IMR-90 (cell line): ENCODE data around the gene KCNQ1. TPM values are rescaled to one million over a fixed set of nuclear protein-coding genes. Genes with fewer than 3 reads are reported as not detected.

Experiments used
- ATAC-seq: fragments of 200-7000 bp; cut with Tn5 transposase; 2 replicates; pipeline ENCODE4 v1.9.1; 2020; ENCODE audit warnings: low read depth, mild to moderate bottlenecking, moderate library complexity
- BruUV-seq: library from RNA; stranded (reverse); fragments of 400-500 nt; replicated peaks from 2 replicates; lab custom pipeline; 2021; lab: Mats Ljungman, UMichigan
- CTCF ChIA-PET: fragments of 300-600 bp; formaldehyde crosslinking; extraction: SDS; loops from one replicate; lab custom pipeline; 2021; ENCODE audit warnings: antibody characterized with exemption; lab: Yijun Ruan, JAX
- POLR2A ChIA-PET: fragments of 300-600 bp; sonication (Branson Sonifier 250); formaldehyde crosslinking; loops from one replicate; lab custom pipeline; 2022; ENCODE audit warnings: antibody characterized with exemption; ENCODE audit not compliant: unreplicated experiment; lab: Charles Lee
- DNase-seq: peaks from one replicate; pipeline ENCODE4 v3.0.0; 2013
- H2AFZ ChIP-seq: replicated peaks from 2 replicates; pipeline ENCODE3; 2013; ENCODE audit warnings: low read length, mild to moderate bottlenecking; ENCODE audit not compliant: poor library complexity
- H2AK5ac ChIP-seq: 2 replicates; pipeline ENCODE4 v1.6.1; 2013; ENCODE audit warnings: low read depth, low read length, inconsistent platforms
- H2AK9ac ChIP-seq: replicated peaks from 2 replicates; pipeline ENCODE3; 2013; ENCODE audit warnings: mild to moderate bottlenecking, low read depth, low read length, moderate library complexity; ENCODE audit not compliant: poor library complexity
- H2BK120ac ChIP-seq: 2 replicates; pipeline ENCODE4 v1.6.1; 2013; ENCODE audit warnings: low read depth, low read length, inconsistent platforms
- H2BK15ac ChIP-seq: 3 replicates; pipeline ENCODE4 v1.6.1; 2013; ENCODE audit warnings: low read depth, low read length, inconsistent platforms
- H2BK20ac ChIP-seq: 2 replicates; pipeline ENCODE4 v1.6.1; 2013; ENCODE audit warnings: low read depth, mild to moderate bottlenecking, inconsistent platforms, low read length, moderate library complexity
- H2BK5ac ChIP-seq: 2 replicates; pipeline ENCODE4 v1.6.1; 2013; ENCODE audit warnings: mild to moderate bottlenecking, low read depth, low read length, inconsistent platforms; ENCODE audit not compliant: poor library complexity, severe bottlenecking
- H3K14ac ChIP-seq: replicated peaks from 2 replicates; pipeline ENCODE4 v1.6.1; 2013; ENCODE audit warnings: low read depth, low read length, inconsistent platforms
- H3K18ac ChIP-seq: 2 replicates; pipeline ENCODE4 v1.6.1; 2013; ENCODE audit warnings: low read depth, low read length, control low read depth
- H3K23ac ChIP-seq: 2 replicates; pipeline ENCODE4 v1.6.1; 2013; ENCODE audit warnings: low read depth, low read length, inconsistent platforms
- H3K27ac ChIP-seq: 2 replicates; pipeline ENCODE4 v1.5.1; 2013; ENCODE audit warnings: mild to moderate bottlenecking, control low read depth, low read length; ENCODE audit not compliant: insufficient read depth
- H3K27me3 ChIP-seq: 2 replicates; pipeline ENCODE4 v1.6.1; 2013; ENCODE audit warnings: low read length; ENCODE audit not compliant: control insufficient read depth, insufficient read depth
- H3K36me3 ChIP-seq: 2 replicates; pipeline ENCODE4 v1.6.1; 2013; ENCODE audit warnings: low read length, mixed read lengths; ENCODE audit not compliant: control insufficient read depth, insufficient read depth
- H3K4ac ChIP-seq: 2 replicates; pipeline ENCODE4 v1.6.1; 2013; ENCODE audit warnings: low read depth, low read length, inconsistent platforms
- H3K4me1 ChIP-seq: 2 replicates; pipeline ENCODE4 v1.6.1; 2013; ENCODE audit warnings: low read length, mixed read lengths; ENCODE audit not compliant: control insufficient read depth, insufficient read depth
- H3K4me2 ChIP-seq: 2 replicates; pipeline ENCODE4 v1.6.1; 2013; ENCODE audit warnings: low read depth, mild to moderate bottlenecking, control low read depth, low read length, moderate library complexity
- H3K4me3 ChIP-seq: 2 replicates; pipeline ENCODE4 v1.5.1; 2013; ENCODE audit warnings: low read depth, mild to moderate bottlenecking, control low read depth, low read length, moderate library complexity; ENCODE audit not compliant: insufficient read depth
- H3K56ac ChIP-seq: 2 replicates; pipeline ENCODE4 v1.6.1; 2013; ENCODE audit warnings: low read length, inconsistent platforms; ENCODE audit not compliant: insufficient read depth; ENCODE audit errors: extremely low read depth
- H3K79me1 ChIP-seq, 2 experiments: 2 replicates each; pipeline ENCODE4 v1.6.1; 2013; ENCODE audit warnings: low read length in 2 of 2, inconsistent platforms in 1 of 2, low read depth in 1 of 2
- H3K9ac ChIP-seq: 2 replicates; pipeline ENCODE4 v1.6.1; 2013; ENCODE audit warnings: low read depth, low read length, control low read depth
- H3K9me1 ChIP-seq: 2 replicates; pipeline ENCODE4 v1.6.1; 2013; ENCODE audit warnings: low read length, inconsistent platforms; ENCODE audit not compliant: insufficient read depth
- H3K9me3 ChIP-seq: 2 replicates; pipeline ENCODE4 v1.6.1; 2013; ENCODE audit warnings: low read length; ENCODE audit not compliant: control insufficient read depth, insufficient read depth
- H4K20me1 ChIP-seq: 2 replicates; pipeline ENCODE4 v1.6.1; 2013; ENCODE audit warnings: low read length, inconsistent platforms; ENCODE audit not compliant: insufficient read depth
- H4K5ac ChIP-seq: 2 replicates; pipeline ENCODE4 v1.6.1; 2013; ENCODE audit warnings: mild to moderate bottlenecking, low read depth, low read length, control low read depth
- H4K8ac ChIP-seq, 2 experiments: 2 replicates each; pipeline ENCODE4 v1.6.1; 2013; ENCODE audit warnings: low read depth in 2 of 2, low read length in 2 of 2, control low read depth in 1 of 2, inconsistent platforms in 1 of 2
- H4K91ac ChIP-seq: 2 replicates; pipeline ENCODE4 v1.6.1; 2013; ENCODE audit warnings: low read depth, low read length, inconsistent platforms; ENCODE audit not compliant: insufficient read depth
- BHLHE40 ChIP-seq: fragments of 150-350 bp; IDR thresholded peaks from 2 replicates; pipeline ENCODE4 v1.6.1; 2016; ENCODE audit warnings: mild to moderate bottlenecking, low read depth, low read length
- CEBPB ChIP-seq: IDR thresholded peaks from 2 replicates; pipeline ENCODE4 v1.6.1; 2012; ENCODE audit warnings: low read depth, low read length, improper control_type of control experiment
- CHD1 ChIP-seq: IDR thresholded peaks from 2 replicates; pipeline ENCODE4 v1.6.1; 2012; ENCODE audit warnings: low read depth, low read length, improper control_type of control experiment
- CTCF ChIP-seq: conservative IDR thresholded peaks from 2 replicates; pipeline ENCODE4 v1.5.1; 2012; ENCODE audit warnings: mild to moderate bottlenecking, low read depth, low read length, improper control_type of control experiment
- ELK1 ChIP-seq: fragments of 150-350 bp; IDR thresholded peaks from 2 replicates; pipeline ENCODE4 v1.6.1; 2016; ENCODE audit warnings: low read depth, mild to moderate bottlenecking, low read length, moderate library complexity, borderline replicate concordance
- FOS ChIP-seq: fragments of 150-350 bp; IDR thresholded peaks from 2 replicates; pipeline ENCODE4 v1.6.1; 2016; ENCODE audit warnings: low read depth, low read length
- MAFK ChIP-seq: IDR thresholded peaks from 2 replicates; pipeline ENCODE4 v1.6.1; 2012; ENCODE audit warnings: low read depth, low read length, improper control_type of control experiment
- MAZ ChIP-seq: IDR thresholded peaks from 2 replicates; pipeline ENCODE4 v1.6.1; 2012; ENCODE audit warnings: low read depth, mild to moderate bottlenecking, low read length, improper control_type of control experiment, moderate library complexity, borderline replicate concordance
- MXI1 ChIP-seq: IDR thresholded peaks from 2 replicates; pipeline ENCODE4 v1.6.1; 2012; ENCODE audit warnings: low read depth, mild to moderate bottlenecking, low read length, moderate library complexity, borderline replicate concordance
- NFE2L2 ChIP-seq: fragments of 150-350 bp; IDR thresholded peaks from 2 replicates; pipeline ENCODE4 v1.6.1; 2016; ENCODE audit warnings: low read depth, mild to moderate bottlenecking, low read length
- POLR2A ChIP-seq: IDR thresholded peaks from 2 replicates; pipeline ENCODE4 v1.6.1; 2012; ENCODE audit warnings: mild to moderate bottlenecking, low read depth, low read length
- RAD21 ChIP-seq: IDR thresholded peaks from 2 replicates; pipeline ENCODE4 v1.6.1; 2012; ENCODE audit warnings: low read length, improper control_type of control experiment
- RCOR1 ChIP-seq: IDR thresholded peaks from 2 replicates; pipeline ENCODE4 v1.6.1; 2012; ENCODE audit warnings: mild to moderate bottlenecking, low read length, improper control_type of control experiment; ENCODE audit not compliant: insufficient replicate concordance
- RFX5 ChIP-seq: IDR thresholded peaks from 2 replicates; pipeline ENCODE4 v1.8.0; 2012; ENCODE audit warnings: low read depth, mild to moderate bottlenecking, low read length, moderate library complexity
- SMC3 ChIP-seq: fragments of 150-350 bp; IDR thresholded peaks from 2 replicates; pipeline ENCODE4 v1.6.1; 2016; ENCODE audit warnings: low read depth, mild to moderate bottlenecking, antibody characterized with exemption, low read length, moderate library complexity
- USF2 ChIP-seq: fragments of 150-350 bp; IDR thresholded peaks from 2 replicates; pipeline ENCODE4 v1.6.1; 2017; ENCODE audit warnings: mild to moderate bottlenecking, antibody characterized with exemption, low read length, low read depth
- WGBS, 2 experiments: methylation state at CpG; one replicate each; pipeline versions ENCODE4 v1.1.5 to v1.1.7; 2013; ENCODE audit warnings: missing lambda C conversion rate in 2 of 2; ENCODE audit not compliant: insufficient read length in 1 of 2; ENCODE audit errors: extremely low coverage in 2 of 2; 5-methylcytosine and 5-hydroxymethylcytosine counted together
- dilution Hi-C: fragments of 300-500 bp; cut with HindIII; formaldehyde crosslinking; loops from one replicate; pipeline ENCODE4 v1.14.3; 2018; ENCODE audit warnings: low sequenced_read_pairs; ENCODE audit not compliant: unreplicated experiment
- in situ Hi-C: fragments of 300-500 bp; cut with MboI; formaldehyde crosslinking; loops from 3 replicates; pipeline ENCODE4 v1.14.3; 2019; ENCODE audit warnings: low sequenced_read_pairs, inconsistent platforms, mixed read lengths
- intact Hi-C: fragments of 100-400 bp; cut with micrococcal nuclease; formaldehyde crosslinking; loops from 2 replicates; pipeline ENCODE4 v1.10.0; 2022
- polyA plus RNA-seq, 3 experiments: library from polyadenylated mRNA; depleted of rRNA; stranded (reverse); fragments of >200 nt; gene quantifications; 2 replicates each; pipeline ENCODE4 v1.2.3, GENCODE V29; 2012; ENCODE audit warnings: low replicate concordance in 1 of 3
- total RNA-seq: library from RNA; depleted of rRNA; stranded (reverse); fragments of >200 nt; gene quantifications from 2 replicates; pipeline ENCODE4 v1.2.3, GENCODE V29; 2012

The KCNQ1 gene
- total and polyA plus RNA-seq, 2 of the 4 experiments (the other 2 are of a cell fraction): 0.07 TPM; not detected in 1

- POLR2A ChIA-PET: interaction anchor here (0.5 kb wide), 1 partner anchor 379 kb away, joined by 4 read pairs; no protein-coding TSS in a partner anchor
- ATAC-seq: no peak
- no peak overlapping the region for H3K23ac ChIP-seq
Observed at GRCh38 chr11:2704356-2704755, 259.5 kb downstream of the KCNQ1 start.

More at GRCh38 chr11:2704356-2704755, 259.5 kb downstream of the KCNQ1 start:
- Histone ChIP-seq H3K4me2 (no peak overlapping the region), H3K9ac (no peak overlapping the region), H4K8ac (no peak overlapping the region), H4K20me1 (no peaks in the 10 kb centered on the region), H4K91ac (no peak overlapping the region), H3K4me1 (peaks cover 9% of the 10 kb centered on the region; the same call in 1 of the 2 replicates), H3K27ac (no peak overlapping the region), H3K4me3 (no peak overlapping the region), H2BK5ac (no peak overlapping the region), H3K79me1 (no peaks in the 10 kb centered on the region), H3K9me3 (peaks cover 5% of the 10 kb centered on the region; the same call in 1 of the 2 replicates), H2AK9ac (no peak overlapping the region), H3K27me3 (peaks cover 11% of the 10 kb centered on the region), H2AFZ (no peak overlapping the region), H3K36me3 (no peaks in the 10 kb centered on the region), H2BK15ac (no peak overlapping the region), H2BK120ac (no peak overlapping the region), H2AK5ac (no peak overlapping the region), H3K14ac (no peak overlapping the region), H4K5ac (no peak overlapping the region), H3K56ac (no peak overlapping the region), H3K18ac (no peak overlapping the region), H3K9me1 (no peaks in the 10 kb centered on the region), H3K4ac (no peak overlapping the region), H2BK20ac (no peak overlapping the region)
- TF ChIP-seq MXI1 (no peak), USF2 (no peak), ELK1 (no peak), RAD21 (no peak), RFX5 (no peak), CHD1 (no peak), FOS (no peak), SMC3 (no peak), POLR2A (no peak), MAZ (no peak), MAFK (no peak), BHLHE40 (no peak), RCOR1 (no peak), CEBPB (no peak), CTCF (no peak), NFE2L2 (no peak)
- 96% methylated on average over 4 of the region's 6 CpGs; no CpG with 5 or more reads in 1 of the 2 experiments for WGBS, 2 experiments
- dilution Hi-C loops: no loop called here
- CTCF ChIA-PET: no interaction called here
- DNase-seq: no peak
- in situ Hi-C loops: no loop called here
- intact Hi-C loops: no loop called here
- no TSS peak for BruUV-seq
